H7 (cell line): ENCODE measurements around the gene ARVCF. TPM values are rescaled to one million over a fixed set of nuclear protein-coding genes. Genes with fewer than 3 reads are reported as not detected.

Experiments used
- DNase-seq: peaks from one replicate; pipeline ENCODE4 v3.0.0; 2012
- H3K27me3 ChIP-seq: 2 replicates; pipeline ENCODE4 v1.6.0; 2011; ENCODE audit warnings: mild to moderate bottlenecking, low read length; ENCODE audit not compliant: control insufficient read depth, insufficient read depth
- H3K36me3 ChIP-seq: replicated peaks from 2 replicates; pipeline ENCODE4 v1.5.1; 2011; ENCODE audit warnings: low read length; ENCODE audit not compliant: control insufficient read depth, insufficient read depth
- H3K4me3 ChIP-seq: 2 replicates; pipeline ENCODE4 v1.5.1; 2011; ENCODE audit warnings: low read depth, mild to moderate bottlenecking, control low read depth, low read length, moderate library complexity; ENCODE audit not compliant: insufficient read depth
- total RNA-seq: library from RNA; depleted of rRNA; stranded (reverse); fragments of >200 nt; shearing (Covaris generic); gene quantifications from 2 replicates; pipeline ENCODE4 v1.2.3, GENCODE V29; 2014

ARVCF gene
- total RNA-seq, 1 experiment from 2014 or later, result 35.8 TPM

DNA sequence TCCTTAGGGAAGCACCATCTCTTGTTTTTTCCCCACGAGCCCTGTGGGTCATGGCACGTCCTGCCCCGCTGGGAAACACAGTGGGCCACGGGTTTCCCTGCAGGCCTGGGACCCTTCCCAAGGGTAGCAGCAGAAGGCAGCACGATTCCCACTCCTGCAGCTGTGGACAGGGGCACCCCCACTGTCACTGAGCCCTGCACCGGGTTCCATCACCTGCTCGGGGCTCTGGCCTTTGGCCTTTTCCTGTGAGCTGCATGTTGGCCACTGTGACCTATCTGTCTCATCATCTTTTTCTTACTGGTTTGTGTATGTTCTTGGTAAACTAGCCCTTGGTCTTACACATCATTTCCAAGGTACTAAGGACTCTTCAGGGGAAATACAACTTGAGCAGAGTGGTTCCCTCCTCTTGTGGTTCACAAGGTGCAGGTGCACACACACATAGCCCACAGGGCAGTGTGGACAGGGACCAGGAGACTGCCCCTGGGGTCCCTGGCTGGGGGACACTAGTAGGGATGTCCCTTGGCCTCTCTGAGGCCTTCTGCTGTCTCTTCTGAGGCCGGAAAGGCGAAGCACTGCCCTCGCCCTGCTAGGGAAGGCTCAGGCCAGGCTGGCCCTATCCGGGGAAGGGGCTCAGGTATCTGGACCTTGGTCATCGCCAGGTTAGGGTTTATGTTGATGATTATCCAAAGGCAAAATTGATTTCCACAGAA, 56.0 kb downstream of the ARVCF start:
- no peak overlapping the region for H3K4me3 ChIP-seq
- H3K27me3 ChIP-seq, result no peaks in the 10 kb centered on the region
- no peak for DNase-seq
- H3K36me3 ChIP-seq, result peaks cover 3% of the 10 kb centered on the region

GRCh38 chr22:19959587-19960490, 56.8 kb downstream of the ARVCF start:
- DNase-seq, result peak; percentile 70
- Histone ChIP-seq H3K4me3 (peak overlapping the region; percentile 12), H3K36me3 (peaks cover 3% of the 10 kb centered on the region), H3K27me3 (no peaks in the 10 kb centered on the region)

- Histone ChIP-seq H3K4me3 (peak overlapping the region; percentile 49), H3K36me3 (peaks cover 3% of the 10 kb centered on the region), H3K27me3 (no peaks in the 10 kb centered on the region)
- peak; percentile 100 for DNase-seq
These were observed 57.5 kb downstream of the ARVCF start for GRCh38 chr22:19959043-19959586.

DNA sequence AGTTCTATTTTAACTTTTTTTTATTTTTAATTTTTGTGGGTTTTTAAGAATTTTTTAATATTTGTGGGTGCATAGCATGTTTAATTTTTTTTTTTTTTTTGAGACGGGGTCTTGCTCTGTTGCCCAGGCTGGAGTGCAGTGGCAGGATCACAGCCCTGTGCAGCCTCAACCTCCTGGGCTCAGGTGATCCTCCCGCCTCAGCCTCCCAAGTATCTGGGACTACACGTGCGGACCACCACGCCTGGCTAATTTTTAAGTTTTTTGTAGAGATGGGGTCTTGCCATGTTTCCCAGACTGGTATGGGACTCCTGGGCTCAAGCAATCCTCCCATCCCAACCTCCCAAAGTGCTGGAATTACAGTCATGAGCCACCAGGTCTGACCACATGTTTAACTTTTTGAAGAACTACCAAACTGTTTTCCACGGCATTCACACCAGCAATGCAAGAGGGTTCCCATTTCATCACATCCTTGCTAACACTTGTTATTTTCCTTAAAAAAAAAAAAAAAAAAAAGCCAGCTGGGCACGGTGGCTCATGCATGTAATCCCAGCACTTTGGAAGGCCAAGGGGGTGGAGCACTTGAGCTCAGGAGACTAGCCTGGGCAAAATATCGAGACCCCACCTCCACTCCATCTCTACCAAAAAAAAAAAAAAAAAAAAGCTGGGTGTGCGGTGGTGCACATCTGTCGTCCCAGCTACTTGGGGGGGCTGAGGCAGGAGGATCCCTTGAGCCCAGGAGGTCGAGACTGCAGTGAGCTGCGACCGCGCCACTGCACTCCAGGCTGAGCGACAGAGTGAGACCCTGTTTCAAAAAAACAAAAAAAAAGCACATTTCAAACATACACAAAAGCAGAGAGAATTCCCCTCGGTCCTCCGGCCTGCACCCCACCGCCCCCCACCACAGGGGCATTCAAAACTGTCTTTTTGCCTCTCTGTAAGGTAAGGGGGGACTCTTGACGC, 58.3 kb downstream of the ARVCF start:
- DNase-seq, result no peak
- Histone ChIP-seq H3K36me3 (no peaks in the 10 kb centered on the region), H3K27me3 (no peaks in the 10 kb centered on the region), H3K4me3 (peak overlapping the region; percentile 49)

DNA sequence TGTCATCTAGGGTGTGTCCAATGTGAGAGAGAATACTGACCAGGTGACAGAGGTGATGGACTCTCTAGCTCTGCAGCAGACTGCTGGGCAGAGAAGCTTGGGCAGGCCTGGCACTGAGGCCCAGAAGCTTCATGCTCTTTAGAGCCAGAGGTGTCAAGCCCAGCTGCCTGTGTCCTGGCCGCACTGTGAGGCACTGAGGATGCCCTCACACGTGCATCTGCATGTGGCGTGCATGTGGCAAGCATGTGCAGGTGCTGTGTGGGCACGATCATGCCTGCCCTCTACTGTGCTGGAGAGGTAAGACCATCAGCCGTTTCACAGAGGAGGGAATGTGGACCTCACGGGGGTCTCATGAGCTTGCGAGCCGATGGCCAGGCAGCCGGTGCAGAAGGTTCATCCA, 59.2 kb downstream of the ARVCF start:
- Histone ChIP-seq H3K36me3 (no peaks in the 10 kb centered on the region), H3K27me3 (no peaks in the 10 kb centered on the region), H3K4me3 (no peak overlapping the region)
- DNase-seq, result peak; percentile 55

DNA sequence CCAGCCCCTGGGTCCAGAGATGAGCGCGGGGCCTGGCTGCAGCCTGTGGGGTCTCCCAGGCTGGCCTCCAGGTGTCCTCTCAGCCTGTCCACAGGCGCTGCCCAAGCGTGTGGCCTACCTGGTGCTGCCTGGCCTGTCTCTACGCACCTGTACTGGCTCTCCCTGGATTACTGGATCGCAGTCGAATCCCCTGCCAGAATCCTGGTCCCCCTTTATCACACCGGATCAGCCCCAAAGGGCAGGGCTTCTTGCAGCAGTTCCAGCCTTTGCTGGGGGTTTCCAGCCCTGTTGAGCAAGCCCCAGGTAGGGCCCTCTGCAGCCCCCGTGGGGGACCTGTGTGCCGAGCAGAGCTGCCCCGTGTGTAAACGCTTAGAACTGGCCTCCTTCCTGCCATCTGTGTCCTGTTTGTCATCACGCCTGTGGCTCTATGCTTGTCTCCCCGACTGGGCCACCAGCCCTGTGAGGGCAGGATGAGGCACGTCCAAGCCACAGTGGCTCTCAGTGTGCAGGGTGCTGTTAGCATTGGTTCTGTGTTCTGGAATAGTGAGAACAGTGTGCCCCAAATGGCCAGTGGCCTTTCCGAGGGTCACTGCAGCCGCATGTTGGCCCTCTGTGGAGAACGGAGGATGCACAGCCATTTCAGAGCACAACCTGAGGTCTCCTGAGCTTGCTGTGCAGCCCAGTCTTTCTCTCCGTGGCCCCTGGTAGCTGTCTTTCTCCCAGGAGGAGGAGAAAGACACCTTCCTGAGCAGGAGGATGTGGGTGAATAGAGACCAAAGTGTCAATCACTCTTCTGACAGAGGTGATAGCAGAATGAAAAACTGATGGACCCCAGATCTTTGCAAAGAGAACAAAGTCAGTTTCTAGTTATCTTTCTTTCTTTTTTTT, 61.1 kb downstream of the ARVCF start:
- H3K27me3 ChIP-seq, result no peaks in the 10 kb centered on the region
- no peak overlapping the region for H3K4me3 ChIP-seq
- peak; percentile 33 for DNase-seq
- H3K36me3 ChIP-seq, result no peaks in the 10 kb centered on the region

- Histone ChIP-seq H3K27me3 (no peaks in the 10 kb centered on the region), H3K4me3 (no peak overlapping the region), H3K36me3 (no peaks in the 10 kb centered on the region)
- peak; percentile 25 for DNase-seq
These were observed 65.3 kb downstream of the ARVCF start for GRCh38 chr22:19951346-19951745.

- Histone ChIP-seq H3K27me3 (no peaks in the 10 kb centered on the region), H3K36me3 (no peaks in the 10 kb centered on the region), H3K4me3 (no peak overlapping the region)
- no peak for DNase-seq
These were observed 68.4 kb downstream of the ARVCF start for GRCh38 chr22:19948057-19948760.

DNA sequence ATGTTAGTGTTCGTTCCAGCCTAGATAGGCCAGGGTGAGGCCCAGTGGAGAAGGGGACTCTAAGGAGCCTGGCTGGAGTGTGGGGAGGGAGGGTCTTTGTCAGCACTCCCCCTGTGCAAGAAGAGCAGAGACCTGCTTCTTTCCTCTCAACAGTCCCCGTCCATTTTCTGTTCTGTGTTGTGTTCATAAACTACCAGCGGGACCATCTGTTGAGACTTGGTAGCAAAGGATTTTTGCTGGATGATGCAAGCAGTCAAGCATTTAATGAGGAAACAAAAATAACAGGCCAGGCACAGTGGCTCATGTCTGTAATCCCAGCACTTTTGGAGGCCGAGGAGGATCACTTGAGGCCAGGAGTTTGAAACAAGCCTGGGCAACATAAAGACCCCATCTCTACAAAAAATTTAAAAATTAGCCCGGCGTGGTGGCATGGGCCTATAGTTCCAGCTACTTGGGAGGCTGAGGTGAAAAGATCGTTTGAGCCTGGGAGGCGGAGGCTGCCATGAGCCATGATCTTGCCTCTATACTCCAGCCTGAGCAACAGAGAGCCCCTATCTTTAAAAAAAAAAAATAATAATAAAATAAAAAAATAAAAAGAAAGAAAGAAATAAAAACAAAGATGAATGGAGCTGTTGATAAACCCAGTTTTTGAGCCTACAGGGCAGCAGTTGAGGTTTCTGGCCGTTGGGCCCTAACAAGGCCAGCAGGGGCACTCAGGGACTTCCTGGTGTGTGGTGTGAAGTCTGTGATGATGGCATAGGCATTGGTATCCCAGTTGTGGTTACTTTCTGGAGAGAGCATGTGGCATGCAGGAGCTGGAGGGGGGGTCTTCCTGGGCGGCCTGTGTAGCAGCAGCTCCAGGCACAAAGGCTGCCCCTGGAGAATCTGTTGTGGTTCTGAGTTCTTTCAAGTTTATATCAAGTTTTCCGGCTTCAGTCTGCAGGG, 73.3 kb downstream of the ARVCF start:
- Histone ChIP-seq H3K36me3 (no peaks in the 10 kb centered on the region), H3K27me3 (no peaks in the 10 kb centered on the region), H3K4me3 (no peak overlapping the region)
- peak; percentile 59 for DNase-seq

DNA sequence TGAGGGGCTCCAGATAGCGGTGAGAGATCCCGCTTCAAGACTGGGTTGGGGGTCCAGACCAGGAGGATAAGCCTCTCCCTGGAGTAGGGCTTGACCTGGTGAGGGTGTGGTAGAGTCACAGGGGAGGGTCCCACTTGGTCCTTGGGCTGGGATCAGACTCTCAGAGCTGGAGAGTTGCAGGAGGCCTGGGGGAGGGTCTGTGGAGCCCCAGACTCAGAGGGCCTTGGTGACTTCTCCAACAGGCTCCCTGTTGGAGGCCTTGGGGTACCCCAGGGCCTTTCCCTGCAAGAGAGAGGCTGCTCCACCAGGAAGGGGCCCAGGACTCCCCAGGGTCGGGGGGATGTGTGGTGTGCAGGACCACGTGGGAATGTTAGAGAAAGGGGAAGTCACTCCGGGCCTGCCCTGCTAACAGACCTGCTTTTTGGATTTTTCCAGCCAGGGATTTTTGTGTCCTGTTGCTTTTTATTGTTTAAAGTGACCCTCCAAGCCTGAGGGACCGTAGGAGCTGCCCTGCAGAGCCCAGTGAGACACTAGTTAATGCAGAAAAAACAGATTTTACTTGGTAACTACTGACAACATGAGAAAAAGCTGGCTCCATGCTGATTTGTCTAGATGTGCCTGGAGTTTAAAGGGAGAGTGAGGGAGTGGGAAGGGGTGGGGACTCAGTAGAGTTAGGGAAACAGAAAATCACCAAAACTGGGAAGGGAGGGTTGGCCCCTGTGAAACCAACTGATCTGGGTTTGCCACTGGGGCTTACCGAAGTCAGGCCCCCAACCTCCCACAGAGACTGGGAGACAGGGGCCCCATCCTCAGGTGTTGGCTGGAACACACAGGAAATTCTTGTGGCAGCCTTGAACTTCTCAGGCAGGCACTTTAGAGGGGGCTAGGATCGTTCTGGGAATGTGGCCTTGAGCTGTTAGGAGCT, 74.2 kb downstream of the ARVCF start:
- H3K27me3 ChIP-seq, result no peaks in the 10 kb centered on the region
- H3K4me3 ChIP-seq, result peak overlapping the region; percentile 37; the same call in 1 of the 2 replicates
- H3K36me3 ChIP-seq, result no peaks in the 10 kb centered on the region
- DNase-seq, result peak; percentile 56

DNA sequence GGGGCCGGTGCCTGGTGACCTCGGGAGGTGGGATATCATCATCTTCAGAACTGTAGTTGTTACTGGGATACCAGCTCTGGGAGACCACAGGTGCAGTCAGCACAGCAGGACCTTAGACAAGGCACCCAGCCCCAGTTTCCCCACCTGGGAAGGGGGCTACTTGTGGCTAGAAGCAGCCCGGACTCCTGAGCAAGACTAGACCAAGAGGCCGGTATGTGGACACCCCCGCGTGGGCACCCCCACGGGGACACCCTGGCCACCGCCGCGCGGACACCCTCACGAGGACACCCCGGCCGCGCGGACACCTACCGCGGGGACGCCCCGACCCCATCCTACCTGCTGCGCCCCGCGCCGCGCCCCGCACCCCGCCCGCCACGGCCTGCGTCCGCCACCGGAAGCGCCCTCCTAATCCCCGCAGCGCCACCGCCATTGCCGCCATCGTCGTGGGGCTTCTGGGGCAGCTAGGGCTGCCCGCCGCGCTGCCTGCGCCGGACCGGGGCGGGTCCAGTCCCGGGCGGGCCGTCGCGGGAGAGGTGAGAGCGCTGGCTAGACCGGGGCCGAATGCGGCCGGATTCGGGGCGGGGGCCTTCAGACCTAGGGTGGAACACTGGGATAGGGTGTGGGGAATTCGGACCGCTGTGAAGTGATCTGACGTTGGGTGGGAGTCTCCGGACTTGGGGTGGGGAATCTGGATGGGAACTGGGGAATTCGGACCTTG, 75.1 kb downstream of the ARVCF start, which contains the start of the genes COMT and TXNRD2:
Gene COMT (plus strand): TSS at position 408 of the 718 bp plus-strand sequence. CDS start 20,755 bp downstream, outside the sequence.
Gene TXNRD2 (minus strand): TSS at position 454 of the 718 bp plus-strand sequence. CDS start 15 bp downstream, at position 439.
- peak; percentile 60 for DNase-seq
- Histone ChIP-seq H3K4me3 (peak within 1 kb of the TSS; percentile 37; the same call in 1 of the 2 replicates), H3K36me3 (no peaks in the 10 kb centered on the region), H3K27me3 (no peaks in the 10 kb centered on the region)
